G401.6 (cell line): ENCODE results near the gene ABAT.

ENCODE experiments used
- FAIRE-seq: peaks from 2 replicates; lab custom pipeline; 2012; peaks lifted over from hg19 to GRCh38; lab: Jason Lieb, UNC

Gene ABAT

DNA sequence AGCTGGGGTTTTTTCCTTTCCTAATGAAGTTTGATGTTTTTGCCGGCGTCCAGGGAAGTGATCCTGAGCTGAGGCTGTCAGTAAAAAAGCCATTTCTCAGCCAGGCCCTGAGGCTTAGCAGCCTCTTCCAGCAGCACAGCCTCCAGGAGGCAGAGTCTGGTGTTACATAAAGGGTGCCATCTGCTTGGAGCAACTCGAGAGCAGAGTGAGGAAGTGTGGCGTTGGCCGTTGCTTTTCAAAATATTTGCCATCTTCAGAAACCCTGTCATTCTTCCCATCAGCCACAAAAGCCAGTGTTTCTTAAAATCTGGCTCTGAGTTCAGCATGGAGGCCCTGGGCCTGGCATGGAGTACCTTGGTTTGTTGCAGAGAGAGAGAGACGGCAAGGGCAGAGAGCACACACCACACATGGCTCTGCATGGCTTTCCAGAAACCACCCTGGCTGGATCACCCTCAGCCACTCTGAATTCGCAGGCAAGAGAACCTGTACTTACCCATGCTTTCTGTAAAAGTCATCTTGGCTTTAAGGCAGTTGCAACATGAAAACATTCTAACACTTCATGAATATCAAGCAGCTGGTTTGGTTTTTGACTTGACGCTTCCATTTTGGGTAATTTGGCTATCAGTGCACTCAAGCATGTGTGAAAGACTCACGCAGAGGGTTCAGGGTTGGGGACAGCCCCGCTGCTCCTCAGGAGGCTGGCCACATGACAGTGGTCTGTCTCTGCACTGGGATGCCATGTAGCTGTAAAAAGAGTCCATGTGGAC, 144.3 kb downstream of the ABAT start:
- FAIRE-seq: no peak

DNA sequence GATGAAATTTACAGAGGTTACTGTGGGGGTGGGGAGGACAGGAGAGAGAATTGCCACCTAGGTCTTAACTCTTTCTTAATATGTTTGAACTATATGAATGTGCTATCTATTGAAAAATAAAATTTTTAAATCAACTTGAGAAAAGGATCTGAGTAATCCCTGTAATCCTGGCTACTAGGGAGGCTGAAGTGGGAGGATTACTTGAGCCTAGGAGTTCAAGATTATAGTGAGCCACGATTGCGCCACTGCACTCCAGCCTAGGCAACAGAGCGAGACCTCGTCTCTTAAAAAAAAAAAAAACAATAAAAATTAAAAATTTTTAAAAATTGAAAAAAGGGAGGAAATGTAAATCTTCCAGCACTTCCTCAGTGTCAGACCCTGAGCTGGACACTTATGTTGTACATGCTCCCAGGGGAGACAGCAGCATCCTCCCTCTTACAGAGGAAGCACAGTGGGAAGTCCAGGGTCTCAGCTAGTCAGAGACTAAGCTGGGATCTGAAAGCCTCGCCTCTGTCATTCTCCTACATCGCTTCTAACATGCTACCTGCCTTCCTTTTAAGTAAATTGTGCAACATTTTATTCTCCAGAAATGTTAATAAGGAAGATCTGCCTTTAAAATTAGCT, 145.1 kb downstream of the ABAT start:
- FAIRE-seq: no peak

DNA sequence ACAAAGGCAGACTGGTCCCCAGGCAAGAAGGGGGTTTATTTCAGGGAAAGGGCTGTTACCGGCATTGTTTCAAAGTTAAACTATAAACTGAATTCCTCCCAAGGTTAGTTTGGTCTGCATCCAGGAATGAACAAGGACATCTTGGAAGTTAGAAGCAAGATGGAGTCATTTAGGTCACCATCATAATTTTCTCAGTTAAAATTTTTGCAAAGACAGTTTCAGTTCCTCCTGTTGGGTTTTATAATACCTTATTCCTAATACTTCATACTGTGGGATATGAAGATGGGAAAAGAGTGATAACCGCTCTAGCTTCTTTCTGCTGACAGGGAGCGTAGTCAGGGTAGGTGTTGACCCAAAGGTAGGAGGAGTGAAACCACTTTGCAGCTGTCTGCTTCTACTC, 148.0 kb downstream of the ABAT start:
- FAIRE-seq: no peak

DNA sequence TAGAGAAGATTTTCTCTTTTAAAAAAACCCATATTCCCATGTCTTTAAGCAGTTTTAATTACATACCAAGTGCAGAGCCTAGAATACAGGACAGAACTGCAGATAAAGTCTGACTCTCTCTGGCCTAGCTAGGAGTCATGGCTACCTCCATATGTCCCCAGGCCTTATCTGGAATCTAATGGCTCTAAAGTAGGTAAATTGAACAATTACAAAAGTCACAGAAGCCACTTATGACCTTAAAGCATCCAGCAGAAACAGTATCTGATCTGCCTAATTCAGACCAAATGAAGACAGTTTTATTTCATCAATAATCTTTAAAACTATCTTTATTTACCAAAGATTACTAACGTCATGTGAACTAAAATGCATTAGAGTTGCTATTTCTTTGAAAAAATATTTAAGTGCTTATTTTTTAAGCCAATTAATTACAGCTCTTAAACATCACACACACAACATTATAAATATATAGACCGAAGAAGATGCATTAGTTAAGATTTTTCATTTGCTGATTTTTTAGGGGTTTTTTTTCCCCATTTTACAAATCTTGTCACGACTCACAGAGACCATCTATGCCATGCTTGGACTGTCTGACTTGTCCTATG, 152.0 kb downstream of the ABAT start:
- no peak for FAIRE-seq

DNA sequence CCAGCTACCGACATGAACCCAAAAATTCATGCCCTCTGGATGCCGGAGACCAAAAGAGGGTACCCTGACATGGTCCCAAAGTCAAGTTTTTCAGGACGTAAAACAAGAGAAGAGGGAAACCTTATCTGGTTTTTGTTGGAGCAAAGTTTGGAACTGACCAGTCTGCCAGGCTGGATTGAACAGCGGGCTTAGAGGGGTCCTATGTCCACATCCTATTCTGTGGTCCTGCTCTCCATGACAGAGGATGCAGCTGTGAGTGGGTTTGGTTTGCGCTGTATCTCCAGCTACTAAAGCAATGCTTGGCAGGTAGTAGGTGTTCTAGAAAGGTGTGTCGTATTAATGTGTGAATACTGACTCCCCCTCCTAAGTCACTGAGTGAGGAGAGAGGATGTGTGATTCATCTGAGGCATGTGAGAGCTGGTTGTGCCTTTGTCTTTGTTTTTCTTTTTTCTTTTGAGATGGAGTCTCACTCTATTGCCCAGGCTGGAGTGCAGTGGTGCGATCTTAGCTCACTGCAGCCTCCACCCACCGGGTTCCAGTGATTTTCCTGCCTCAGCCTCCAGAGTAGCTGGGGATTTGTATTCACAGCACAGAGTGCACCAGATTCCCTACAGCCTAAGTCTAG, 154.2 kb downstream of the ABAT start:
- no peak for FAIRE-seq

DNA sequence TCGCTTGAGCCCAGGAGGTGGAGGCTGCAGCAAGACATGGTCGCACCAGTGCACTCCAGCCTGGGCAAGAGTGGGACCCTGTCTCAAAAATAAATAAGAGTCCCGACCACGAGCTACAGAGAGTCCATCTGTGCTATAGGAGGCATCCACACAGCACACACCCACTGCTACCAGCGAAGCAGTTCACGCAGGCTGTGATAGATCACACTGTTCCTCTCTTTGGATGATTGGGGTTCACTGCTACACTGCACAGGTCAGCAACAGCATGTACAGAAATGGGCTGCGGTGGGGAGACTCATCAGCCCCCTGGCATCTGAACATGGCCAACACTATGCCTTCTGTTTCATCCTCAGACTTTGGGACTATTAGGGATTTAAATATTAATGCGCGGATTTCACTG, 157.0 kb downstream of the ABAT start:
- FAIRE-seq: no peak

DNA sequence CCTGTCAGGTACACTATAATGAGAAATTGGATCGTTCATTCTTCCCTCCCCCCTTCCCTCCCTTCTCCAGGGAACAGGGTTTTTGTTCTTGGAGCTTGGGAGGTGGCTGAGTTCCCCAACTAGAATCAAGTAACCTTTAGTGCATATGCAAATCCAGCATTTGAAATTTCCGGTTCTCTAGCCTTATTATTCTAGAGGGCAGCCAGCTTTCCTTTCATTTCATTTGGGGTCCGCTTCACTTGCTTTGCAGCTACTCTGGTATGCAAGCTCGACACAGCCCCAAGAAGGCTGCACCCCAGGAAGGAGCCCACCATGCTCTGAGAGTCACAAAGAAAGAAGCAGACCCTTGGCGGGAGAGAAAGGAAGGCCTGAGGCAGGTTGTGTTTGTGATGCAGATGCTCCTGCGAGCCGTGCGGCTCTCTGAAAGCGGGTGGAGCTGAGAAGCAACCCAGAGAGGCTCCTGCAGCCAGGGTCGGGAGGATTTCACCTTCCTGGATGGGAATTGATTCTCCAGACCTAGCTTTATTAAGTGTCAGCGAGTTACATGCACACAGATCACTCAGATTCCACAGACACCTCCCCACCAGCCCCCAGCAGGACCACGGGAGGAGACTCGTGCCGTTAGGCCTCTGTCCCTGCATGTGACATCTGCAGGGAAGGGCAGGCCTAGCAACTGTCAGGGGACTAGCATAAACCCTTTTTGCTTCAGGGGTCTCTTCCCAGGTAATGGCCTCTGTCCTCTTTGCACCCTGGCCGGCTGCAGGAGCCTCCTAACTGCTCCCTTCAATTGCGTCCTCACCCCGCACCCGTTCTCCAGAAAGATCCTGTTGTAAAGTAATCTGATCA, 157.7 kb downstream of the ABAT start:
- no peak for FAIRE-seq

DNA sequence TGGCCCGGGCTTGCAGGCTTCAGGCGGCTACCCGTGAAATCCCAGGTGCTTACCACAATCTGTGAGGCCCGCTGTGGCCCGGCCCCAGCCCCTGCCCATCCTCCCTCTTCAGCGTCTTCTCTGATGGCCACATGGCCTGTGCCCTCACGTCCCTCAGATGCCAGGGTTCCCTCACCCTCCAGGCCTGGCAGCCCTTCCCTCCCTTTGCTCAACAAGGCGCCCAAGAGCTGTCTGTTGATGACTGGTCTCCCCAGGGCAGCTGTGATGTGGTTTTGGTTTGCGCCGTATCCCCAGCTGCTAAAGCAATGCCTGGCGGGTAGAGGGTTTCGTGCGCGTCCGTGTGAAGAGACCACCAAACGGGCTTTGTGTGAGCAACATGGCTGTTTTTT, 158.3 kb downstream of the ABAT start:
- no peak for FAIRE-seq
